CD4-positive, CD25-positive, alpha-beta regulatory T cell (primary cell): Measurements from ENCODE around the gene UGT2A3. TPM values are rescaled to one million over a fixed set of nuclear protein-coding genes. Genes with fewer than 3 reads are reported as not detected.
"Not testable (repeated sequence)": the region's sequence is repeated elsewhere in the genome, so short reads cannot be mapped to it uniquely, and the experiment has no call there.

ENCODE experiments used
- ATAC-seq, 2 donors: fragments of 150-1000 bp; cut with Tn5 transposase; one replicate each; pipeline ENCODE4 v1.10.0; 2021; ENCODE audit warnings: low read depth in 2 of 2, moderate number of reproducible peaks in 2 of 2, moderate library complexity in 1 of 2
- DNase-seq, 3 donors: peaks; one replicate each; pipeline versions ENCODE4 v3.0.0 to v3.0.0-alpha.2; 2012 to 2022; ENCODE audit warnings: mixed read lengths in 1 of 3
- H3K27ac ChIP-seq: one replicate; pipeline ENCODE4 v1.7.0; 2013; ENCODE audit warnings: mild to moderate bottlenecking, low read length; ENCODE audit not compliant: insufficient read depth, poor library complexity, severe bottlenecking
- H3K27me3 ChIP-seq: one replicate; pipeline ENCODE4 v1.7.0; 2013; ENCODE audit warnings: low read length; ENCODE audit not compliant: control insufficient read depth, insufficient read depth
- H3K36me3 ChIP-seq: one replicate; pipeline ENCODE4 v1.7.0; 2013; ENCODE audit warnings: mild to moderate bottlenecking, low read length, moderate library complexity; ENCODE audit not compliant: control insufficient read depth, insufficient read depth
- H3K4me1 ChIP-seq: 2 replicates; pipeline ENCODE4 v1.7.0; 2013; ENCODE audit warnings: mild to moderate bottlenecking, low read length; ENCODE audit not compliant: insufficient read depth, control insufficient read depth, poor library complexity, severe bottlenecking
- H3K4me3 ChIP-seq: one replicate; pipeline ENCODE4 v1.7.0; 2013; ENCODE audit warnings: low read depth, mild to moderate bottlenecking, low read length, moderate library complexity
- H3K9me3 ChIP-seq, 2 experiments: 1 replicate in 1 of 2; 2 replicates in 1 of 2; pipeline ENCODE4 v1.7.0; 2013; ENCODE audit warnings: low read length in 2 of 2, mild to moderate bottlenecking in 1 of 2, moderate library complexity in 1 of 2; ENCODE audit not compliant: control insufficient read depth in 2 of 2
- H3K27ac Mint-ChIP-seq, 3 donors: one replicate each; pipeline ENCODE4 v1.8.0; 2020 to 2022; ENCODE audit warnings: mild to moderate bottlenecking in 3 of 3, mixed read lengths in 3 of 3, moderate library complexity in 2 of 3
- H3K27me3 Mint-ChIP-seq: one replicate; pipeline ENCODE4 v1.8.0; 2022; ENCODE audit warnings: mild to moderate bottlenecking, mixed read lengths
- H3K36me3 Mint-ChIP-seq: one replicate; pipeline ENCODE4 v1.8.0; 2020; ENCODE audit warnings: mixed read lengths
- H3K4me1 Mint-ChIP-seq, 4 donors: one replicate each; pipeline ENCODE4 v1.8.0; 2020 to 2022; ENCODE audit warnings: mixed read lengths in 4 of 4, mild to moderate bottlenecking in 1 of 4
- H3K4me3 Mint-ChIP-seq, 4 donors: one replicate each; pipeline ENCODE4 v1.8.0; 2020 to 2022; ENCODE audit warnings: mild to moderate bottlenecking in 4 of 4, mixed read lengths in 4 of 4, moderate library complexity in 3 of 4
- H3K9me3 Mint-ChIP-seq, 7 donors: one replicate each; pipeline ENCODE4 v1.8.0; 2020 to 2022; ENCODE audit warnings: mixed read lengths in 7 of 7, mild to moderate bottlenecking in 3 of 7, moderate library complexity in 2 of 7
- polyA plus RNA-seq, 4 donors: library from polyadenylated mRNA; unstranded; fragments of 300-500 nt; fragmentation: Illumina TruSeq; gene quantifications; one replicate each; pipeline ENCODE4 v1.2.3, GENCODE V29; 2021
- total RNA-seq: library from RNA; stranded (reverse); gene quantifications from one replicate; pipeline ENCODE4 v1.2.3, GENCODE V29; 2022

UGT2A3 gene
- total and polyA plus RNA-seq, 5 donors from 2014 or later: not detected

GRCh38 chr4:68960294-68961163 lies 8.9 kb upstream of the UGT2A3 start:
- no peak overlapping the region for H3K4me3 ChIP-seq
- H3K4me3 Mint-ChIP-seq: no peak overlapping the region
- DNase-seq (no peak), ATAC-seq (no peak)
- no peak overlapping the region for H3K27ac Mint-ChIP-seq
- H3K9me3 Mint-ChIP-seq: peaks cover 0 to 5% (median 0%) of the 10 kb centered on the region in 7 donors
- H3K36me3 Mint-ChIP-seq: no peaks in the 10 kb centered on the region
- no peaks in the 10 kb centered on the region for H3K36me3 ChIP-seq
- no peaks in the 10 kb centered on the region for H3K27me3 ChIP-seq
- no peaks in the 10 kb centered on the region for H3K9me3 ChIP-seq
- H3K4me1 Mint-ChIP-seq: no peaks in the 10 kb centered on the region
- H3K4me1 ChIP-seq: no peaks in the 10 kb centered on the region
- no peaks in the 10 kb centered on the region for H3K27me3 Mint-ChIP-seq
- no peak overlapping the region for H3K27ac ChIP-seq

- H3K36me3 Mint-ChIP-seq, H3K4me3 ChIP-seq, H3K27me3 Mint-ChIP-seq, DNase-seq, H3K4me1 ChIP-seq, H3K27ac Mint-ChIP-seq, H3K9me3 Mint-ChIP-seq, H3K4me1 Mint-ChIP-seq, H3K27ac ChIP-seq, ATAC-seq, H3K9me3 ChIP-seq, H3K27me3 ChIP-seq, H3K4me3 Mint-ChIP-seq, H3K36me3 ChIP-seq: not testable (repeated sequence)
Observed at GRCh38 chr4:68959085-68959484, 7.5 kb upstream of the UGT2A3 start.

- Mint-ChIP-seq H3K9me3 (peaks cover 0 to 1% (median 0%) of the 10 kb centered on the region in 7 donors), H3K27me3 (no peaks in the 10 kb centered on the region), H3K36me3 (no peaks in the 10 kb centered on the region), H3K4me1 (no peaks in the 10 kb centered on the region), H3K4me3 (no peak overlapping the region), H3K27ac (no peak overlapping the region)
- no peak for DNase-seq
- no peak for ATAC-seq
- no peak overlapping the region for H3K4me3 ChIP-seq
- no peaks in the 10 kb centered on the region for H3K9me3 ChIP-seq
- no peak overlapping the region for H3K27ac ChIP-seq
- no peaks in the 10 kb centered on the region for H3K4me1 ChIP-seq
- no peaks in the 10 kb centered on the region for H3K36me3 ChIP-seq
- no peaks in the 10 kb centered on the region for H3K27me3 ChIP-seq
Observed at GRCh38 chr4:68954126-68954525, 2.5 kb upstream of the UGT2A3 start.

- no peaks in the 10 kb centered on the region for H3K4me1 Mint-ChIP-seq
- no peak overlapping the region for H3K27ac Mint-ChIP-seq
- no peak overlapping the region for H3K27ac ChIP-seq
- no peaks in the 10 kb centered on the region for H3K4me1 ChIP-seq
- H3K36me3 Mint-ChIP-seq: no peaks in the 10 kb centered on the region
- ATAC-seq (no peak), DNase-seq (no peak)
- H3K36me3 ChIP-seq: no peaks in the 10 kb centered on the region
- H3K9me3 Mint-ChIP-seq: peaks cover 0 to 1% (median 0%) of the 10 kb centered on the region in 7 donors
- H3K27me3 Mint-ChIP-seq: no peaks in the 10 kb centered on the region
- H3K9me3 ChIP-seq: no peaks in the 10 kb centered on the region
- no peaks in the 10 kb centered on the region for H3K27me3 ChIP-seq
- no peak overlapping the region for H3K4me3 ChIP-seq
- no peak overlapping the region for H3K4me3 Mint-ChIP-seq
Observed at GRCh38 chr4:68953056-68953596, 1.5 kb upstream of the UGT2A3 start.

GRCh38 chr4:68951806-68952585 lies 392 bp upstream of the UGT2A3 start:
- ATAC-seq (no peak), DNase-seq (no peak)
- Mint-ChIP-seq H3K4me1 (no peaks in the 10 kb centered on the region), H3K4me3 (no peak overlapping the region), H3K9me3 (peaks cover 0 to 1% (median 0%) of the 10 kb centered on the region in 7 donors), H3K27ac (no peak overlapping the region), H3K27me3 (no peaks in the 10 kb centered on the region), H3K36me3 (no peaks in the 10 kb centered on the region)
- no peak overlapping the region for H3K4me3 ChIP-seq
- no peaks in the 10 kb centered on the region for H3K27me3 ChIP-seq
- no peak overlapping the region for H3K27ac ChIP-seq
- no peaks in the 10 kb centered on the region for H3K36me3 ChIP-seq
- H3K9me3 ChIP-seq: no peaks in the 10 kb centered on the region
- H3K4me1 ChIP-seq: no peaks in the 10 kb centered on the region

DNA sequence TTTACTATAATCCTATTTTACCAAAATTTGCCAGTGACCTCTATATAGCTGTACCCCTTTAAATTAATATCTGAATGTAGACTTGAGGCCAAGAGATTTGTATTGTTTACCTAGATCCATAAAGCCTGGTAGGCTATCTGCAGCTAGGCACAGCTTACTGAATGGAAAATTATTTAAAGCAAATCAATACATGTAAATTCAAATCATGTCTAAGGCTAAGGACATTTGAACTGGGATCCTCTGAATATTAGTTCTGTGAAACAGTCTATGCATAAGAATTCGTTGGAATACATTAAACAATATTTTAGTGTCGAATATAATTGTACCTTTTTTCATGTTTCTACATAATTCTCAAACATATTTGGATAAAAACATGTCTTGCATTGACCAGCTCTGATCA lies 1.6 kb downstream of the UGT2A3 start:
- no peaks in the 10 kb centered on the region for H3K9me3 Mint-ChIP-seq
- H3K27ac Mint-ChIP-seq: no peak overlapping the region
- Histone ChIP-seq H3K36me3 (no peaks in the 10 kb centered on the region), H3K4me1 (no peaks in the 10 kb centered on the region), H3K4me3 (no peak overlapping the region), H3K27me3 (no peaks in the 10 kb centered on the region), H3K27ac (no peak overlapping the region), H3K9me3 (no peaks in the 10 kb centered on the region)
- H3K27me3 Mint-ChIP-seq: no peaks in the 10 kb centered on the region
- H3K4me3 Mint-ChIP-seq: no peak overlapping the region
- DNase-seq: no peak
- no peaks in the 10 kb centered on the region for H3K4me1 Mint-ChIP-seq
- no peaks in the 10 kb centered on the region for H3K36me3 Mint-ChIP-seq
- ATAC-seq: no peak

GRCh38 chr4:68948985-68949384 lies 2.6 kb downstream of the UGT2A3 start:
- H3K4me3 Mint-ChIP-seq: no peak overlapping the region
- Histone ChIP-seq H3K36me3 (no peaks in the 10 kb centered on the region), H3K4me3 (no peak overlapping the region), H3K27ac (no peak overlapping the region), H3K4me1 (no peaks in the 10 kb centered on the region), H3K27me3 (no peaks in the 10 kb centered on the region), H3K9me3 (no peaks in the 10 kb centered on the region)
- H3K27ac Mint-ChIP-seq: no peak overlapping the region
- H3K27me3 Mint-ChIP-seq: no peaks in the 10 kb centered on the region
- DNase-seq (no peak), ATAC-seq (no peak)
- H3K4me1 Mint-ChIP-seq: no peaks in the 10 kb centered on the region
- no peaks in the 10 kb centered on the region for H3K36me3 Mint-ChIP-seq
- peaks cover 0 to 4% (median 0%) of the 10 kb centered on the region in 7 donors for H3K9me3 Mint-ChIP-seq
